K562 (cell line): Measurements from ENCODE around the gene RNF11. TPM values are rescaled to one million over a fixed set of nuclear protein-coding genes. Genes with fewer than 3 reads are reported as not detected.

Source experiments
- ATAC-seq: fragments of 200-7000 bp; cut with Tn5 transposase; 3 replicates; pipeline ENCODE4 v1.9.1; 2020; ENCODE audit warnings: moderate library complexity
- BruUV-seq: library from RNA; stranded (reverse); fragments of 400-500 nt; replicated peaks from 2 replicates; lab custom pipeline; 2021; lab: Mats Ljungman, UMichigan
- CTCF ChIA-PET: fragments of 300-600 bp; formaldehyde crosslinking; extraction: SDS; loops from one replicate; lab custom pipeline; 2021; ENCODE audit warnings: low intra/inter-chr PET ratio; lab: Yijun Ruan, JAX
- POLR2A ChIA-PET: fragments of 300-600, 350-650 bp; sonication (Branson Sonifier 250); formaldehyde crosslinking; extraction: SDS; loops from one replicate; lab custom pipeline; 2021; ENCODE audit warnings: antibody characterized with exemption, inconsistent platforms; lab: Yijun Ruan, JAX
- DNase-seq, 4 experiments: peaks; one replicate each; pipeline versions ENCODE4 v3.0.0 to v3.0.0-alpha.2; 2011 to 2018; ENCODE audit warnings: low spot score in 3 of 4, mixed read lengths in 3 of 4; ENCODE audit errors: extremely low read depth in 1 of 4
- FAIRE-seq: peaks from 2 replicates; lab custom pipeline; 2011; peaks lifted over from hg19 to GRCh38; lab: Jason Lieb, UNC
- H2AFZ ChIP-seq: 2 replicates; pipeline ENCODE4 v1.6.0; 2011; ENCODE audit warnings: low read depth, low read length, control low read depth, inconsistent platforms
- H3K27ac ChIP-seq: fragments of 200-600 bp; 3 replicates; pipeline ENCODE4 v1.8.0; 2011; ENCODE audit warnings: low read depth, mild to moderate bottlenecking, control low read depth, inconsistent platforms, low read length, moderate library complexity, mixed read lengths; ENCODE audit errors: extremely low read depth
- H3K27me3 ChIP-seq, 2 experiments: fragments of 300-600 bp in 1 of 2; 2 replicates in 1 of 2; 3 replicates in 1 of 2; pipeline versions ENCODE4 v1.6.0 to v1.8.0; 2011; ENCODE audit warnings: inconsistent platforms in 2 of 2, low read length in 2 of 2, mild to moderate bottlenecking in 1 of 2, mixed read lengths in 1 of 2, moderate library complexity in 1 of 2; ENCODE audit not compliant: control insufficient read depth in 2 of 2, insufficient read depth in 2 of 2
- H3K36me3 ChIP-seq: fragments of 300-600 bp; 3 replicates; pipeline ENCODE4 v1.8.0; 2011; ENCODE audit warnings: mild to moderate bottlenecking, low read length, inconsistent platforms; ENCODE audit not compliant: control insufficient read depth, insufficient read depth
- H3K4me1 ChIP-seq, 2 experiments: fragments of 200-600 bp in 1 of 2; replicated peaks in 1 of 2; 2 replicates in 1 of 2; 3 replicates in 1 of 2; pipeline versions ENCODE4 v1.5.1 to v1.8.0; 2011; ENCODE audit warnings: inconsistent platforms in 2 of 2, low read length in 2 of 2, mild to moderate bottlenecking in 1 of 2, mixed read lengths in 1 of 2, moderate library complexity in 1 of 2; ENCODE audit not compliant: control insufficient read depth in 2 of 2, insufficient read depth in 2 of 2
- H3K4me2 ChIP-seq: 2 replicates; pipeline ENCODE4 v1.6.1; 2011; ENCODE audit warnings: low read length, control low read depth, inconsistent platforms, mixed read lengths; ENCODE audit not compliant: insufficient read depth
- H3K4me3 ChIP-seq: fragments of 200-600 bp; sonication (generic), shearing (Covaris generic); 2 replicates; pipeline ENCODE4 v1.5.1; 2016; ENCODE audit warnings: control low read depth, inconsistent platforms
- H3K79me2 ChIP-seq: fragments of 200-600 bp; 3 replicates; pipeline ENCODE4 v1.8.0; 2011; ENCODE audit warnings: low read length, inconsistent platforms; ENCODE audit not compliant: control insufficient read depth, insufficient read depth
- H3K9ac ChIP-seq, 2 experiments: 2 replicates each; pipeline versions ENCODE4 v1.6.0 to v1.6.1; 2011; ENCODE audit warnings: low read depth in 2 of 2, low read length in 2 of 2, control low read depth in 1 of 2, inconsistent platforms in 1 of 2, mild to moderate bottlenecking in 1 of 2, mixed read lengths in 1 of 2; ENCODE audit not compliant: insufficient read depth in 1 of 2
- H3K9me1 ChIP-seq: one replicate; pipeline ENCODE4 v1.6.0; 2011; ENCODE audit warnings: inconsistent platforms, mild to moderate bottlenecking, low read length, moderate library complexity; ENCODE audit not compliant: control insufficient read depth, insufficient read depth
- H3K9me3 ChIP-seq: replicated peaks from 2 replicates; pipeline ENCODE4 v1.5.1; 2011; ENCODE audit warnings: low read depth, low read length, inconsistent platforms; ENCODE audit not compliant: control insufficient read depth, insufficient read depth
- H4K20me1 ChIP-seq: replicated peaks from 2 replicates; pipeline ENCODE4 v1.6.1; 2011; ENCODE audit warnings: low read length, inconsistent platforms, mixed read lengths; ENCODE audit not compliant: control insufficient read depth, insufficient read depth
- CBFA2T2 ChIP-seq: fragments of 450-650 bp; conservative IDR thresholded peaks from 2 replicates; pipeline ENCODE4 v1.6.1; 2017; ENCODE audit warnings: mild to moderate bottlenecking
- CBFA2T3 ChIP-seq: fragments of 450-650 bp; IDR thresholded peaks from 2 replicates; pipeline ENCODE4 v1.6.1; 2017
- HNRNPH1 ChIP-seq: fragments of 200-400 bp; formaldehyde crosslinking; optimal IDR thresholded peaks from 2 replicates; pipeline ENCODE3; 2017; ENCODE audit warnings: low read depth, mild to moderate bottlenecking, low read length, moderate library complexity
- MAZ ChIP-seq, 2 experiments: fragments of 450-650 bp in 1 of 2; sonication (generic) in 1 of 2; formaldehyde crosslinking; IDR thresholded peaks in 1 of 2; conservative IDR thresholded peaks in 1 of 2; 2 replicates each; pipeline versions ENCODE4 v1.4.0 to v1.5.0; 2020; ENCODE audit warnings: mild to moderate bottlenecking in 1 of 2, missing genetic modification reagents in 1 of 2
- RBM22 ChIP-seq: fragments of 200-400 bp; formaldehyde crosslinking; IDR thresholded peaks from 2 replicates; pipeline ENCODE4 v1.6.1; 2018; ENCODE audit warnings: low read length, low read depth; ENCODE audit not compliant: poor library complexity, severe bottlenecking
- RNF2 ChIP-seq: sonication (generic); IDR thresholded peaks from 2 replicates; pipeline ENCODE4 v1.6.1; 2016
- TAF15 ChIP-seq: fragments of 200-400 bp; formaldehyde crosslinking; IDR thresholded peaks from 2 replicates; pipeline ENCODE4 v1.6.1; 2017; ENCODE audit warnings: mild to moderate bottlenecking, low read depth, low read length, moderate library complexity
- TBL1XR1 ChIP-seq, 2 experiments: IDR thresholded peaks; 2 replicates each; pipeline ENCODE4 v1.6.1; 2012; ENCODE audit warnings: improper control_type of control experiment in 2 of 2, low read length in 2 of 2, mild to moderate bottlenecking in 1 of 2
- TRIM24 ChIP-seq, 2 experiments: fragments of 450-650 bp; IDR thresholded peaks; 2 replicates each; pipeline ENCODE4 v1.6.1; 2016
- ZBED1 ChIP-seq: IDR thresholded peaks from 2 replicates; pipeline ENCODE4 v1.6.1; 2014
- ZNF165 ChIP-seq: fragments of 250-450 bp; sonication (Bioruptor Pico); IDR thresholded peaks from 2 replicates; pipeline ENCODE4 v1.4.0; 2020; ENCODE audit warnings: borderline replicate concordance
- ZNF436 ChIP-seq: fragments of 250-450, 450-650 bp; sonication (Bioruptor Pico); formaldehyde crosslinking; IDR thresholded peaks from 2 replicates; pipeline ENCODE4 v1.7.0; 2020; ENCODE audit warnings: mild to moderate bottlenecking
- WGBS: fragments of 100-300 bp; shearing (Covaris generic); methylation state at CpG from one replicate; pipeline ENCODE4 v1.1.6; 2016; ENCODE audit warnings: low coverage, mixed read lengths; ENCODE audit not compliant: insufficient coverage; ENCODE audit errors: missing lambda C conversion rate; 5-methylcytosine and 5-hydroxymethylcytosine counted together
- in situ Hi-C: fragments of 300-500 bp; cut with MboI; formaldehyde crosslinking; loops from 4 replicates; pipeline ENCODE4 v1.15.0; 2018; ENCODE audit warnings: inconsistent platforms, mixed read lengths
- intact Hi-C: fragments of 100-400 bp; cut with micrococcal nuclease; formaldehyde crosslinking; loops from 2 replicates; pipeline ENCODE4 v1.14.2; 2022
- polyA plus RNA-seq, 8 experiments: library from polyadenylated mRNA; depleted of rRNA in 4 of 8; stranded (reverse) in 5 of 8; unstranded in 3 of 8; fragments of >200 nt; fragmentation: Nextera tagmentation in 2 of 8; fragmentation: Illumina TruSeq in 1 of 8; extraction: Ambion mirVana in 2 of 8; extraction: Trizol in 1 of 8; gene quantifications; 2 replicates each; pipeline versions ENCODE4 v1.2.1 to v1.2.3, GENCODE V29; 2011 to 2014; ENCODE audit warnings: inconsistent platforms in 1 of 8, missing spikeins in 1 of 8
- total RNA-seq, 7 experiments: library from RNA; depleted of rRNA in 6 of 7; stranded (reverse); fragments of >200 nt in 6 of 7; fragmentation: Illumina TruSeq in 2 of 7; extraction: Trizol in 2 of 7; gene quantifications; 2 replicates each; pipeline versions ENCODE4 v1.2.1 to v1.2.3, GENCODE V29; 2011 to 2021; ENCODE audit warnings: low replicate concordance in 1 of 7
- TF ChIP-seq, protein P1 (sequence below): fragments of 250-450 bp; sonication (Bioruptor Pico); IDR thresholded peaks from 2 replicates; pipeline ENCODE4 v1.8.0; 2021; ENCODE audit warnings: moderate library complexity, mild to moderate bottlenecking, inconsistent platforms

RNF11 gene
- total and polyA plus RNA-seq, 9 of the 15 experiments (the other 6 are each of a cell fraction or from before 2014, with no cell fraction given), result 5.7 to 34.3 (median 23.1) TPM

DNA sequence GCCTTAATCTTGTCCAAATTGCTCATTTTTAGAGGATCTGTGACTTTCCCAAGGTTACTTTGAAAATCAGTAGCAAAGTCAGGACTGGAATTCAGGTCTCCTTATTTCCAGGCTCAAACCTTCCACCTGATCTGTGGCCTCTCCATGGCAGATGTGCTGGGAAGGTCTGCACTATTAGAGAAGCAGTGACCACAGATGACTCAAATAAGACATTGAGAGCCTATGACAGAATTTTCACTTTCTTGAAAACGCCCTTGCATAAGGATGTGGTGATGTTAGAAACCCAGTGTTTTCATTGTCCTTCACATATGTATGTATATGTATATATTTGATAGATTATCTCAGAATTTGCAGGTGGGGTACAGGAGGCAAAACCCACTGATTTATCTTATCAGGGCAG lies 49.0 kb downstream of the RNF11 start:
- in situ Hi-C loops, result no loop called here
- WGBS, result 29% methylated on average over 1 of the region's 1 CpG
- no peaks in the 10 kb centered on the region for H3K36me3 ChIP-seq
- peaks cover 23 to 30% of the 10 kb centered on the region in 2 experiments; a peak in 4 of 5 replicates for H3K4me1 ChIP-seq
- peak in 1 of 4 experiments; percentile 27 for DNase-seq
- no peak overlapping the region for H3K4me3 ChIP-seq
- H3K9ac ChIP-seq, result no peak overlapping the region
- H3K27ac ChIP-seq, result no peak overlapping the region
- peak; percentile 8 for ATAC-seq
- no peak overlapping the region; the same call in 1 of the 2 replicates for H3K4me2 ChIP-seq
- no peaks in the 10 kb centered on the region for H3K79me2 ChIP-seq
- TF ChIP-seq, protein P1, sequence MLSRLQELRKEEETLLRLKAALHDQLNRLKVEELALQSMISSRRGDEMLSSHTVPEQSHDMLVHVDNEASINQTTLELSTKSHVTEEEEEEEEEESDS (CRISPR knock-in tag), result no peak
- TF ChIP-seq CBFA2T2 (peak; percentile 27), ZBED1 (no peak), CBFA2T3 (0 out of 2 replicates have a peak, but pooled peaks have one; percentile 31), ZNF165 (CRISPR knock-in tag) (no peak), ZNF436 (CRISPR knock-in tag) (no peak), TBL1XR1 (IDR thresholded peaks at IDR 0.05; ENCODE audit: low read length in 2 of 2) (no peak), MAZ (CRISPR knock-in tag; conservative IDR thresholded peaks at IDR 0.05 in 1 of 2, IDR thresholded peaks at IDR 0.05 in 1 of 2) (0 out of 4 replicates have a peak, but pooled peaks of 1 of the 2 experiments have one; percentile 2), RNF2 (no peak), TRIM24 (IDR thresholded peaks at IDR 0.05) (no peak), HNRNPH1 (no peak), TAF15 (no peak), RBM22 (no peak)
- TF ChIP-seq, all 486 proteins: peak for 3
- H3K27me3 ChIP-seq, result no peaks in the 10 kb centered on the region
- ChIA-PET POLR2A (interaction anchor here (1.0 kb wide), 1 partner anchor 44 kb away, joined by 4 read pairs; no protein-coding TSS in a partner anchor), CTCF (no interaction called here)
- intact Hi-C loops, result loop anchor here (2.0 to 10.0 kb wide), 2 partner anchors 48 to 920 kb away; partner anchors contain the start of gene RNF11
- no peaks in the 10 kb centered on the region for H3K9me1 ChIP-seq
- no peaks in the 10 kb centered on the region; the same call in 1 of the 2 replicates for H4K20me1 ChIP-seq
- H2AFZ ChIP-seq, result no peak overlapping the region
- no peak for FAIRE-seq
- BruUV-seq, result no TSS peak
- no peaks in the 10 kb centered on the region for H3K9me3 ChIP-seq
